ENCODE measurements around the gene MAP3K14.
A peak's percentile ranks its signal among the peaks of the same experiment; 100 is the strongest.

Gene MAP3K14

DNA sequence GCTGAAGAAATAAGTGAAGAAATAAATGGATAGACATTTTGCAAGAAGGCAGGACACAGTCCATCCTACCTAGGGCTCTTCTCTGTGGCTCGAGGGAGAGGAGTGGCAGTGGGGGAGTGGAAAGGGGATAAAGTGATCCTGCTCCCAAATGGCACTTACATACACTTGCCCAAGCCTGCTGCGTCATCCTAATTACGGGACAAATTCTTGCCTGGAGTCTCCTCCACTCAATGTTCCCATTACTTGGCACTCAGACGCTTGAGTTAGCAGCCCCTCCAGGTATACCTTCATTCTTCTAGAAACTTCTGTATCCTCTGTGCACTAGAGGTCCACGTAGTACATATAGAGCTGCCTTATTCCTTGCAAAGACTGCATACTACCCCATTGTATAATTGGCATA is 15.7 kb upstream of the MAP3K14 start:
- Mint-ChIP-seq H3K36me3 (ENCODE audit: low read depth) (no peaks in the 10 kb centered on the region), H3K9me3 (no peaks in the 10 kb centered on the region), H3K27me3 (ENCODE audit: low read depth) (peaks cover 28% of the 10 kb centered on the region), H3K27ac (no peak overlapping the region), H3K4me1 (no peaks in the 10 kb centered on the region), H3K4me3 (no peak overlapping the region)
- TF ChIP-seq, protein P1, sequence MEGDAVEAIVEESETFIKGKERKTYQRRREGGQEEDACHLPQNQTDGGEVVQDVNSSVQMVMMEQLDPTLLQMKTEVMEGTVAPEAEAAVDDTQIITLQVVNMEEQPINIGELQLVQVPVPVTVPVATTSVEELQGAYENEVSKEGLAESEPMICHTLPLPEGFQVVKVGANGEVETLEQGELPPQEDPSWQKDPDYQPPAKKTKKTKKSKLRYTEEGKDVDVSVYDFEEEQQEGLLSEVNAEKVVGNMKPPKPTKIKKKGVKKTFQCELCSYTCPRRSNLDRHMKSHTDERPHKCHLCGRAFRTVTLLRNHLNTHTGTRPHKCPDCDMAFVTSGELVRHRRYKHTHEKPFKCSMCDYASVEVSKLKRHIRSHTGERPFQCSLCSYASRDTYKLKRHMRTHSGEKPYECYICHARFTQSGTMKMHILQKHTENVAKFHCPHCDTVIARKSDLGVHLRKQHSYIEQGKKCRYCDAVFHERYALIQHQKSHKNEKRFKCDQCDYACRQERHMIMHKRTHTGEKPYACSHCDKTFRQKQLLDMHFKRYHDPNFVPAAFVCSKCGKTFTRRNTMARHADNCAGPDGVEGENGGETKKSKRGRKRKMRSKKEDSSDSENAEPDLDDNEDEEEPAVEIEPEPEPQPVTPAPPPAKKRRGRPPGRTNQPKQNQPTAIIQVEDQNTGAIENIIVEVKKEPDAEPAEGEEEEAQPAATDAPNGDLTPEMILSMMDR (IDR thresholded peaks at IDR 0.05; ENCODE audit: unreplicated experiment in 3 of 3), result no peak

DNA sequence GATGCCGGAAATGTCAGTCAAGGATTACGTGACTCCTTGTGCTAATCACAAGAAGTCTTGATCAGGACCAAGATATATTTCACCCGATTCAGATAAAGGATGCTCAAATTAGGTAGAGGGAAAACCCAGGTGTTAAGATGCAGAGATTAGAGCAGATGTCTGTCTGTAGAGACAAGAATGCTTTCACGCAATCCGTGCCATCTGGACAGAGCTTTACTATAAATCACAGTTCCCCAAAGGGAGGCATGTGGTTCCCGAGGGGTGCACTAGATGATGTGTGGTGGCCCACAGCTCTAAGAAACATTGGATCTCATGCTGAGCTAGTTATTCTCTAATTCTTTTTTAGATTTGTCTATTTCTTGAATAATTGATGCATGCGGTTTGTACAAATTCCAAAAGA is 9.8 kb upstream of the MAP3K14 start:
- H3K4me1 Mint-ChIP-seq, result peaks cover 6% of the 10 kb centered on the region
- no peaks in the 10 kb centered on the region for H3K9me3 Mint-ChIP-seq
- H3K27ac Mint-ChIP-seq, result no peak overlapping the region
- no peak overlapping the region for H3K4me3 Mint-ChIP-seq
- H3K27me3 Mint-ChIP-seq (ENCODE audit: low read depth), result peaks cover 18% of the 10 kb centered on the region
- TF ChIP-seq, protein P1 (IDR thresholded peaks at IDR 0.05; ENCODE audit: unreplicated experiment in 3 of 3), result no peak
- H3K36me3 Mint-ChIP-seq (ENCODE audit: low read depth), result no peaks in the 10 kb centered on the region

DNA sequence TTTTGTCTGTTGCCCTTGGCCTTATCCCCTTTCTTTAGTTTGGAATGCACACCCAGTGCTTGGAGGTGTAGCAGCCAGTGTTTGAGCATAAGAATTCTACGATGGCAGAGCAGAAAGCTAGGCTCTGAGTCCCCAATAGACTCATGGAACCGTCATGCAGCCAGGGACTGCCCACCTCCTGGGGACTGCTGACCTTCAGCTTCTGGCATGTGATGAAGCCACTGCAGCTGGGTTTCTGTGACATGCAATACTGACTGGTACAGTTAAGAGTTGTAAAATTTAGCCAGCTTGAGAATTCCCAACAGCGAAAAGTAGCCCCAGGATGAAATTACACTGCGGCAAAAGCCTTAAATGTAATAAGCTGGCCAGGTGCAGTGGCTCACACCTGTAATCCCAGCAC is 9.0 kb upstream of the MAP3K14 start:
- TF ChIP-seq, protein P1 (IDR thresholded peaks at IDR 0.05; ENCODE audit: unreplicated experiment in 3 of 3), result no peak
- Mint-ChIP-seq H3K27me3 (ENCODE audit: low read depth) (peaks cover 21% of the 10 kb centered on the region), H3K27ac (no peak overlapping the region), H3K4me3 (no peak overlapping the region), H3K4me1 (peaks cover 12% of the 10 kb centered on the region), H3K9me3 (no peaks in the 10 kb centered on the region), H3K36me3 (ENCODE audit: low read depth) (no peaks in the 10 kb centered on the region)

DNA sequence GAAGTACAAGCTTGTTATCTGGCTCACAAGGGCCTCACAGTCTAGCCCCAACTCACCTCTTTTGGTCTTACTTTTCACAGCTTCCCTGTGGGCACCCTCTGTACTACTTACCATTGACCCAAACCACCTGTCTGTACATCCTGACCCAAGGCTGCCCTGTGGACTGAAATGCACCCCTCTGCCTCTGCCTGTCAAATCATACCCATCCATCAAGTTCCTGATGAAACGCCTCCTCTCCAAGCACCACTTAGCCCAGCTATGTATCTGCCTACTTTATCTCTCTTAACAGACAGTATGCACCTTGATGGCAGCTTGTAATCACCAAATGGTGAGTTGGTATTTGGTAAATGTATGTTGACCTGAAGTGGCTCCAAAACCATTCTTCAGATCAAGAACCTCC is 7.5 kb upstream of the MAP3K14 start:
- no peaks in the 10 kb centered on the region for H3K9me3 Mint-ChIP-seq
- H3K27ac Mint-ChIP-seq, result no peak overlapping the region
- peaks cover 10% of the 10 kb centered on the region for H3K27me3 Mint-ChIP-seq (ENCODE audit: low read depth)
- TF ChIP-seq, protein P1 (IDR thresholded peaks at IDR 0.05; ENCODE audit: unreplicated experiment in 3 of 3), result no peak
- no peak overlapping the region for H3K4me3 Mint-ChIP-seq
- no peaks in the 10 kb centered on the region for H3K36me3 Mint-ChIP-seq (ENCODE audit: low read depth)
- H3K4me1 Mint-ChIP-seq, result peaks cover 22% of the 10 kb centered on the region

DNA sequence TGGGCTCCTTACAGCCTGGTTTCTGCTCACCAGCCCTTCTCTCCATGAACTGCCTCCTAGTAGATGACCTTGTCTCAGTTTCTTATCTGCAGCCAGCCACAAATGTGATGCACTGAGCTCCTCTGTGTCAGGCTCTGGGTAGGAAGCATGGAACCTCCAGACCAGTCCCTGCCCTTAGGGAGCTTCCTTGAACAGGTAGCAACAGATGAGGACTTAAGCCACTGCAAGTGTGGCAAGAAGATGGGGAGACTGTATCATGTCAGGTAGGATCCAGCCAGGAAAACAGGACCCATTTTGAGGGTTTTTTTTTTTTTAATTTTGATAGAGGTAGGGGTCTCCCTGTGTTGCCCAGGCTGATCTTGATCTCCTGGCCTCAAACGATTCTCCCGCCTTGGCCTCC is 5.3 kb upstream of the MAP3K14 start:
- Mint-ChIP-seq H3K27ac (peak overlapping the region in 1 of 3 experiments; percentile 68), H3K4me3 (no peak overlapping the region), H3K9me3 (no peaks in the 10 kb centered on the region), H3K4me1 (peaks cover 33% of the 10 kb centered on the region), H3K27me3 (ENCODE audit: low read depth) (peaks cover 15% of the 10 kb centered on the region), H3K36me3 (ENCODE audit: low read depth) (no peaks in the 10 kb centered on the region)
- TF ChIP-seq, protein P1 (IDR thresholded peaks at IDR 0.05; ENCODE audit: unreplicated experiment in 3 of 3), result no peak

DNA sequence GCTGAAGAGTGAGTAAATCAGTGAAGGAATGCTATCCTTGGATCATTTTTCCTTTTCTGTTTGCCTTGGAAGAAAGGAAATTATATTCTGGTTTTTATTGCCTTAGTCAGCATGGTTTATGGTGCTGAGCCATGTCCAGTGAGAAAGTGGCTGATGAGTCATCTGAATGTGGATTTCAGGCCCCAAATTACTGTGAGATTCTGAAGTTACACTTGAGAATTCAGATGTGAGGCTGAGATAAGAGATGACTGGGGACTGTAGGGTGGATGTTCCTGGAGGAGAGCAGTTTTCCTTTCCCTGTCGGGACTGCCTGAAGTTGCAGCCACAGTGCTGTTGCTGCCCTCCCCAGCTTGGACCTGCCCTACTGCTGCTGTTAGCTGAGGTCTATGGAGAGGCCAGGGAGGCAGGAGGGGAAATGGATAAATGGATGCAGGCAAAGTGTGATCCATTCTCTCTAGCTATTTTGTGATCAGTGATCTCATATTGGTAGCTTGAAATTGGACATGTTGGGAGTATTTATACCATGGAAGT is 4.2 kb upstream of the MAP3K14 start:
- TF ChIP-seq, protein P1 (IDR thresholded peaks at IDR 0.05; ENCODE audit: unreplicated experiment in 3 of 3), result no peak
- Mint-ChIP-seq H3K4me3 (peak overlapping the region in 1 of 3 experiments; percentile 36), H3K9me3 (no peaks in the 10 kb centered on the region), H3K27ac (peak overlapping the region; percentile 79 to 87 (median 85)), H3K36me3 (ENCODE audit: low read depth) (no peaks in the 10 kb centered on the region), H3K27me3 (ENCODE audit: low read depth) (peaks cover 16% of the 10 kb centered on the region), H3K4me1 (peaks cover 36% of the 10 kb centered on the region)

Data from nephron (organoid).